ENCODE results near the gene DAP.

- no peak for TF ChIP-seq CSRNP3 (CRISPR knock-in tag; IDR thresholded peaks at IDR 0.05)
- TF ChIP-seq, protein P1, sequence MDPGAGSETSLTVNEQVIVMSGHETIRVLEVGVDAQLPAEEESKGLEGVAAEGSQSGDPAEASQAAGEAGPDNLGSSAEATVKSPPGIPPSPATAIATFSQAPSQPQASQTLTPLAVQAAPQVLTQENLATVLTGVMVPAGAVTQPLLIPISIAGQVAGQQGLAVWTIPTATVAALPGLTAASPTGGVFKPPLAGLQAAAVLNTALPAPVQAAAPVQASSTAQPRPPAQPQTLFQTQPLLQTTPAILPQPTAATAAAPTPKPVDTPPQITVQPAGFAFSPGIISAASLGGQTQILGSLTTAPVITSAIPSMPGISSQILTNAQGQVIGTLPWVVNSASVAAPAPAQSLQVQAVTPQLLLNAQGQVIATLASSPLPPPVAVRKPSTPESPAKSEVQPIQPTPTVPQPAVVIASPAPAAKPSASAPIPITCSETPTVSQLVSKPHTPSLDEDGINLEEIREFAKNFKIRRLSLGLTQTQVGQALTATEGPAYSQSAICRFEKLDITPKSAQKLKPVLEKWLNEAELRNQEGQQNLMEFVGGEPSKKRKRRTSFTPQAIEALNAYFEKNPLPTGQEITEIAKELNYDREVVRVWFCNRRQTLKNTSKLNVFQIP (CRISPR knock-in tag; IDR thresholded peaks at IDR 0.05; ENCODE audit: borderline replicate concordance, low read depth) = no peak
- TF ChIP-seq ZFP30 (CRISPR knock-in tag; IDR thresholded peaks at IDR 0.05) = no peak
- TF ChIP-seq RARB (CRISPR knock-in tag; IDR thresholded peaks at IDR 0.05) = no peak
- no peak for TF ChIP-seq ARNTL (CRISPR knock-in tag; IDR thresholded peaks at IDR 0.05; ENCODE audit: borderline replicate concordance, low read depth)
- TF ChIP-seq OSR1 (CRISPR knock-in tag; IDR thresholded peaks at IDR 0.05) = no peak
- TF ChIP-seq, protein P2, sequence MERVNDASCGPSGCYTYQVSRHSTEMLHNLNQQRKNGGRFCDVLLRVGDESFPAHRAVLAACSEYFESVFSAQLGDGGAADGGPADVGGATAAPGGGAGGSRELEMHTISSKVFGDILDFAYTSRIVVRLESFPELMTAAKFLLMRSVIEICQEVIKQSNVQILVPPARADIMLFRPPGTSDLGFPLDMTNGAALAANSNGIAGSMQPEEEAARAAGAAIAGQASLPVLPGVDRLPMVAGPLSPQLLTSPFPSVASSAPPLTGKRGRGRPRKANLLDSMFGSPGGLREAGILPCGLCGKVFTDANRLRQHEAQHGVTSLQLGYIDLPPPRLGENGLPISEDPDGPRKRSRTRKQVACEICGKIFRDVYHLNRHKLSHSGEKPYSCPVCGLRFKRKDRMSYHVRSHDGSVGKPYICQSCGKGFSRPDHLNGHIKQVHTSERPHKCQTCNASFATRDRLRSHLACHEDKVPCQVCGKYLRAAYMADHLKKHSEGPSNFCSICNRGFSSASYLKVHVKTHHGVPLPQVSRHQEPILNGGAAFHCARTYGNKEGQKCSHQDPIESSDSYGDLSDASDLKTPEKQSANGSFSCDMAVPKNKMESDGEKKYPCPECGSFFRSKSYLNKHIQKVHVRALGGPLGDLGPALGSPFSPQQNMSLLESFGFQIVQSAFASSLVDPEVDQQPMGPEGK (CRISPR knock-in tag; IDR thresholded peaks at IDR 0.05; ENCODE audit: borderline replicate concordance) = no peak
- no peak for TF ChIP-seq ZFP3 (CRISPR knock-in tag; IDR thresholded peaks at IDR 0.05)
- TF ChIP-seq, protein P3, sequence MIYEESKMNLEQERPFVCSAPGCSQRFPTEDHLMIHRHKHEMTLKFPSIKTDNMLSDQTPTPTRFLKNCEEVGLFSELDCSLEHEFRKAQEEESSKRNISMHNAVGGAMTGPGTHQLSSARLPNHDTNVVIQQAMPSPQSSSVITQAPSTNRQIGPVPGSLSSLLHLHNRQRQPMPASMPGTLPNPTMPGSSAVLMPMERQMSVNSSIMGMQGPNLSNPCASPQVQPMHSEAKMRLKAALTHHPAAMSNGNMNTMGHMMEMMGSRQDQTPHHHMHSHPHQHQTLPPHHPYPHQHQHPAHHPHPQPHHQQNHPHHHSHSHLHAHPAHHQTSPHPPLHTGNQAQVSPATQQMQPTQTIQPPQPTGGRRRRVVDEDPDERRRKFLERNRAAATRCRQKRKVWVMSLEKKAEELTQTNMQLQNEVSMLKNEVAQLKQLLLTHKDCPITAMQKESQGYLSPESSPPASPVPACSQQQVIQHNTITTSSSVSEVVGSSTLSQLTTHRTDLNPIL (CRISPR knock-in tag; IDR thresholded peaks at IDR 0.05; ENCODE audit: low read depth) = no peak
- TF ChIP-seq ZNF8 (CRISPR knock-in tag; IDR thresholded peaks at IDR 0.05) = no peak
- no peak for TF ChIP-seq PPARA (CRISPR knock-in tag; IDR thresholded peaks at IDR 0.05; ENCODE audit: borderline replicate concordance)
- no peak for TF ChIP-seq TSHZ2 (CRISPR knock-in tag; IDR thresholded peaks at IDR 0.05)
- TF ChIP-seq TOX (CRISPR knock-in tag; IDR thresholded peaks at IDR 0.05; ENCODE audit: borderline replicate concordance) = no peak
- no peak for TF ChIP-seq ZC3H10 (CRISPR knock-in tag; IDR thresholded peaks at IDR 0.05)
Measured at GRCh38 chr5:10648806-10649665, 112.0 kb downstream of the DAP start.

All from SK-N-SH treated with all-trans-retinoic acid at 6 μM for 48 hours (cell line).